HepG2 (cell line): Measurements from ENCODE around the gene GPR22.

Experiments used
- FOXA3 ChIP-seq: IDR thresholded peaks from 2 replicates; pipeline ENCODE4 v1.6.1; 2016; ENCODE audit warnings: missing genetic modification reagents, missing compliant biosample characterization
- RAD21 ChIP-seq: fragments of 450-650 bp; formaldehyde crosslinking; IDR thresholded peaks from 2 replicates; pipeline ENCODE4 v1.5.0; 2020; ENCODE audit warnings: mild to moderate bottlenecking
- TP53 ChIP-seq: sonication (generic); formaldehyde crosslinking; conservative IDR thresholded peaks from 2 replicates; pipeline ENCODE4 v1.4.0; 2020; ENCODE audit warnings: missing genetic modification reagents
- ZBTB8A ChIP-seq: sonication (generic); formaldehyde crosslinking; IDR thresholded peaks from 2 replicates; pipeline ENCODE4 v1.4.0; 2020; ENCODE audit warnings: mild to moderate bottlenecking, low read depth, missing genetic modification reagents, borderline replicate concordance
- TF ChIP-seq, protein P1 (sequence below): sonication (generic); formaldehyde crosslinking; IDR thresholded peaks from 2 replicates; pipeline ENCODE4 v1.4.0; 2020; ENCODE audit warnings: missing genetic modification reagents
- TF ChIP-seq, protein P2 (sequence below): sonication (generic); formaldehyde crosslinking; IDR thresholded peaks from 2 replicates; pipeline ENCODE4 v1.5.0; 2020; ENCODE audit warnings: mild to moderate bottlenecking, missing genetic modification reagents, moderate library complexity

DNA sequence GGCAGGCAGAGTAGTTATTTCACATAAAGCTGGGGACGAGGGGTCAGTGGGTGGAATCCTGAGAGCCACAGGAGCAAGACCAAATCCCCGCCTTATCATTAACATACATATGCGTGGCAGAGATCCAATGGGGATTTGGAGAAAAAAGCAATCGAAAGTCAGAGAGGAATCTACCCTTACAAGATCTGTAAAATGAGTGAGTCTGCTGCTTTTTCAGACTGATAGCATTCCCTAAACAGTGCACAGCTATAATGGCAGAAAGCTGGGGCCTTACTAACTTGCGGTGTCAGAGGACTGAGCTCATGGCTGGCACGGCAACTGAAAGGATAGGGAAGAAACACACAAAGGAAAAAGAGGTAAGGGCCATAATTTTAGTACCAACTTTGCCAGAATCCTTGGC is 25.0 kb downstream of the GPR22 start:
- TF ChIP-seq ZBTB8A (CRISPR knock-in tag) (no peak), RAD21 (CRISPR knock-in tag) (no peak), TP53 (no peak), FOXA3 (no peak)
- TF ChIP-seq, protein P1, sequence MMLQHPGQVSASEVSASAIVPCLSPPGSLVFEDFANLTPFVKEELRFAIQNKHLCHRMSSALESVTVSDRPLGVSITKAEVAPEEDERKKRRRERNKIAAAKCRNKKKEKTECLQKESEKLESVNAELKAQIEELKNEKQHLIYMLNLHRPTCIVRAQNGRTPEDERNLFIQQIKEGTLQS = no peak
- TF ChIP-seq, protein P2, sequence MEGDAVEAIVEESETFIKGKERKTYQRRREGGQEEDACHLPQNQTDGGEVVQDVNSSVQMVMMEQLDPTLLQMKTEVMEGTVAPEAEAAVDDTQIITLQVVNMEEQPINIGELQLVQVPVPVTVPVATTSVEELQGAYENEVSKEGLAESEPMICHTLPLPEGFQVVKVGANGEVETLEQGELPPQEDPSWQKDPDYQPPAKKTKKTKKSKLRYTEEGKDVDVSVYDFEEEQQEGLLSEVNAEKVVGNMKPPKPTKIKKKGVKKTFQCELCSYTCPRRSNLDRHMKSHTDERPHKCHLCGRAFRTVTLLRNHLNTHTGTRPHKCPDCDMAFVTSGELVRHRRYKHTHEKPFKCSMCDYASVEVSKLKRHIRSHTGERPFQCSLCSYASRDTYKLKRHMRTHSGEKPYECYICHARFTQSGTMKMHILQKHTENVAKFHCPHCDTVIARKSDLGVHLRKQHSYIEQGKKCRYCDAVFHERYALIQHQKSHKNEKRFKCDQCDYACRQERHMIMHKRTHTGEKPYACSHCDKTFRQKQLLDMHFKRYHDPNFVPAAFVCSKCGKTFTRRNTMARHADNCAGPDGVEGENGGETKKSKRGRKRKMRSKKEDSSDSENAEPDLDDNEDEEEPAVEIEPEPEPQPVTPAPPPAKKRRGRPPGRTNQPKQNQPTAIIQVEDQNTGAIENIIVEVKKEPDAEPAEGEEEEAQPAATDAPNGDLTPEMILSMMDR (CRISPR knock-in tag) = no peak
